ENCODE data around the gene PACS1.
"Not testable (repeated sequence)": the region's sequence is repeated elsewhere in the genome, so short reads cannot be mapped to it uniquely, and the experiment has no call there.

Gene PACS1

GRCh38 chr11:66076561-66076960 is 6.5 kb downstream of the PACS1 start:
- TF ChIP-seq EZH2 (optimal IDR thresholded peaks at IDR 0.05; ENCODE audit: low read depth, low read length) (no peak), EZH2phosphoT487 (IDR thresholded peaks at IDR 0.05; ENCODE audit: low read length) (no peak), CTCF (IDR thresholded peaks at IDR 0.05; ENCODE audit: low read length) (no peak)
- no peak for DNase-seq
- Histone ChIP-seq H3K4me3 (ENCODE audit: low read length) (no peak overlapping the region), H3K4me1 (ENCODE audit: low read length) (peaks cover 12% of the 10 kb centered on the region; the same call in 1 of the 2 replicates), H3K27ac (ENCODE audit: low read length) (no peak overlapping the region), H3K27me3 (replicated peaks; ENCODE audit: insufficient read depth, low read length) (no peaks in the 10 kb centered on the region), H3K36me3 (replicated peaks; ENCODE audit: insufficient read depth, low read length) (no peaks in the 10 kb centered on the region), H3K9ac (ENCODE audit: low read length) (no peak overlapping the region), H3K9me3 (replicated peaks; ENCODE audit: insufficient read depth, low read length) (no peaks in the 10 kb centered on the region), H3K4me2 (ENCODE audit: low read depth, low read length) (no peak overlapping the region), H3K9me2 (replicated peaks; ENCODE audit: insufficient read depth, low read length) (no peaks in the 10 kb centered on the region), H2AFZ (ENCODE audit: low read length) (no peak overlapping the region), H3F3A (ENCODE audit: insufficient read depth, low read length) (peaks cover 11% of the 10 kb centered on the region), H4K20me1 (ENCODE audit: insufficient read depth, low read length) (no peaks in the 10 kb centered on the region), H3K79me2 (ENCODE audit: low read length) (peaks cover 59% of the 10 kb centered on the region)

GRCh38 chr11:66077927-66078326 is 7.9 kb downstream of the PACS1 start:
- no peak for DNase-seq
- Histone ChIP-seq H3K9ac (ENCODE audit: low read length) (no peak overlapping the region), H3K4me1 (ENCODE audit: low read length) (peaks cover 19% of the 10 kb centered on the region), H3K4me3 (ENCODE audit: low read length) (no peak overlapping the region), H3F3A (ENCODE audit: insufficient read depth, low read length) (peaks cover 13% of the 10 kb centered on the region), H3K9me3 (replicated peaks; ENCODE audit: insufficient read depth, low read length) (no peaks in the 10 kb centered on the region), H2AFZ (ENCODE audit: low read length) (no peak overlapping the region), H3K27ac (ENCODE audit: low read length) (no peak overlapping the region), H3K9me2 (replicated peaks; ENCODE audit: insufficient read depth, low read length) (no peaks in the 10 kb centered on the region), H3K4me2 (ENCODE audit: low read depth, low read length) (no peak overlapping the region), H4K20me1 (ENCODE audit: insufficient read depth, low read length) (no peaks in the 10 kb centered on the region), H3K27me3 (replicated peaks; ENCODE audit: insufficient read depth, low read length) (no peaks in the 10 kb centered on the region), H3K79me2 (ENCODE audit: low read length) (peaks cover 59% of the 10 kb centered on the region), H3K36me3 (replicated peaks; ENCODE audit: insufficient read depth, low read length) (no peaks in the 10 kb centered on the region)
- TF ChIP-seq EZH2 (optimal IDR thresholded peaks at IDR 0.05; ENCODE audit: low read depth, low read length) (no peak), CTCF (IDR thresholded peaks at IDR 0.05; ENCODE audit: low read length) (no peak), EZH2phosphoT487 (IDR thresholded peaks at IDR 0.05; ENCODE audit: low read length) (no peak)

GRCh38 chr11:66078949-66079348 is 8.9 kb downstream of the PACS1 start:
- not testable (repeated sequence) for H3K9ac ChIP-seq (ENCODE audit: low read length); H3K9me3 ChIP-seq (replicated peaks; ENCODE audit: insufficient read depth, low read length); H2AFZ ChIP-seq (ENCODE audit: low read length); H3K36me3 ChIP-seq (replicated peaks; ENCODE audit: insufficient read depth, low read length); H3K4me3 ChIP-seq (ENCODE audit: low read length); H4K20me1 ChIP-seq (ENCODE audit: insufficient read depth, low read length); H3K27ac ChIP-seq (ENCODE audit: low read length); DNase-seq; H3K4me2 ChIP-seq (ENCODE audit: low read depth, low read length); H3K9me2 ChIP-seq (replicated peaks; ENCODE audit: insufficient read depth, low read length); H3K27me3 ChIP-seq (replicated peaks; ENCODE audit: insufficient read depth, low read length)
- Histone ChIP-seq H3F3A (ENCODE audit: insufficient read depth, low read length) (peaks cover 13% of the 10 kb centered on the region), H3K79me2 (ENCODE audit: low read length) (peaks cover 65% of the 10 kb centered on the region), H3K4me1 (ENCODE audit: low read length) (peaks cover 19% of the 10 kb centered on the region)

- H3K27ac ChIP-seq (ENCODE audit: low read length) = no peak overlapping the region; the same call in 1 of the 2 replicates
- no peak overlapping the region for H2AFZ ChIP-seq (ENCODE audit: low read length)
- peaks cover 13% of the 10 kb centered on the region for H3F3A ChIP-seq (ENCODE audit: insufficient read depth, low read length)
- no peak for TF ChIP-seq EZH2phosphoT487 (IDR thresholded peaks at IDR 0.05; ENCODE audit: low read length)
- TF ChIP-seq CTCF (IDR thresholded peaks at IDR 0.05; ENCODE audit: low read length) = no peak
- no peak for TF ChIP-seq EZH2 (optimal IDR thresholded peaks at IDR 0.05; ENCODE audit: low read depth, low read length)
- H3K4me1 ChIP-seq (ENCODE audit: low read length) = peaks cover 21% of the 10 kb centered on the region
- no peaks in the 10 kb centered on the region for H3K9me3 ChIP-seq (replicated peaks; ENCODE audit: insufficient read depth, low read length)
- H3K9me2 ChIP-seq (replicated peaks; ENCODE audit: insufficient read depth, low read length) = no peaks in the 10 kb centered on the region
- no peak overlapping the region for H3K4me3 ChIP-seq (ENCODE audit: low read length)
- no peak for DNase-seq
- no peaks in the 10 kb centered on the region for H4K20me1 ChIP-seq (ENCODE audit: insufficient read depth, low read length)
- peak overlapping the region; percentile 91; the same call in 1 of the 2 replicates for H3K4me2 ChIP-seq (ENCODE audit: low read depth, low read length)
- no peaks in the 10 kb centered on the region for H3K36me3 ChIP-seq (replicated peaks; ENCODE audit: insufficient read depth, low read length)
- H3K79me2 ChIP-seq (ENCODE audit: low read length) = peaks cover 69% of the 10 kb centered on the region
- no peak overlapping the region for H3K9ac ChIP-seq (ENCODE audit: low read length)
- H3K27me3 ChIP-seq (replicated peaks; ENCODE audit: insufficient read depth, low read length) = no peaks in the 10 kb centered on the region
These were observed 10.2 kb downstream of the PACS1 start for GRCh38 chr11:66080055-66080817.

All from MM.1S (cell line).